ENCODE data around the gene CEP112. TPM values are rescaled to one million over a fixed set of nuclear protein-coding genes. Genes with fewer than 3 reads are reported as not detected.

CEP112 gene
- total and polyA plus RNA-seq, 2 of the 13 experiments (the other 11 are each of a cell fraction or from before 2014, with no cell fraction given), result 1.2 to 3.4 TPM

DNA sequence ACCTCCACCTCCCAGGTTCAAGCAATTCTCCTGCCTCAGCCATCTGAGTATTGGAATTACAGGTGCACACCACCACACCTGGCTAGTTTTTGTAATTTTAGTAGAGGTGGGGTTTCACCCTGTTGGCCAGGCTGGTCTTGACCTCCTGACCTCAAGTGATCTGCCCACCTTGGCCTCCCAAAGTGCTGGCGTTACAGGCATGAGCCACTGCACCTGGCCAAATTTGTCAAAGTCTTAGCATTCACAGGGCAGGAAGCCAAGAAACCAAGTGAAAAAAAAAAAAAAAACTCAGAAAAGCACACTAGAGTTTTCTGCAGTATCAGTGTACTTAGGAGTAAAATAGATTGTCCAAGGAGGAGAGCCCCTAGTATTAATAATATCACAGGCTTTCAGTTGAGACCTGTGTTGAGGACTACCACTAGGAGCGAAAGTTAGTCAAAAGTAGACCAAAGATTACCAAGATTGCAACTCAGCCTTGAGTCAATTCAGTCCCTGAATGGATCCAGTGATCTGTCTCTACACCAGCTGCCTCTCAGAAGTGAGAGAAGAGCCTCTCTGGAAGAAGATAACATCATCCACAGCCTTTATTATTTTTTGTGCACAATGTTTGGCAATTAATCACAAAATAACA is 159.7 kb downstream of the CEP112 start (continued):
- no peak for TF ChIP-seq FOXK1 (CRISPR knock-in tag; IDR thresholded peaks at IDR 0.05; ENCODE audit: borderline replicate concordance, low read depth)
- no peak for TF ChIP-seq GTF3A (CRISPR knock-in tag; conservative IDR thresholded peaks at IDR 0.05)
- no peak for TF ChIP-seq KAT8 (CRISPR knock-in tag; IDR thresholded peaks at IDR 0.05)
- TF ChIP-seq ZNF670 (CRISPR knock-in tag; IDR thresholded peaks at IDR 0.05; ENCODE audit: borderline replicate concordance), result no peak
- TF ChIP-seq SP4 (CRISPR knock-in tag; IDR thresholded peaks at IDR 0.05), result no peak
- TF ChIP-seq ZBTB4 (CRISPR knock-in tag; IDR thresholded peaks at IDR 0.05; ENCODE audit: borderline replicate concordance), result no peak
- TF ChIP-seq HNRNPUL1 (IDR thresholded peaks at IDR 0.05; ENCODE audit: low read depth, low read length), result no peak
- TF ChIP-seq HMG20B (CRISPR knock-in tag; conservative IDR thresholded peaks at IDR 0.05), result no peak

DNA sequence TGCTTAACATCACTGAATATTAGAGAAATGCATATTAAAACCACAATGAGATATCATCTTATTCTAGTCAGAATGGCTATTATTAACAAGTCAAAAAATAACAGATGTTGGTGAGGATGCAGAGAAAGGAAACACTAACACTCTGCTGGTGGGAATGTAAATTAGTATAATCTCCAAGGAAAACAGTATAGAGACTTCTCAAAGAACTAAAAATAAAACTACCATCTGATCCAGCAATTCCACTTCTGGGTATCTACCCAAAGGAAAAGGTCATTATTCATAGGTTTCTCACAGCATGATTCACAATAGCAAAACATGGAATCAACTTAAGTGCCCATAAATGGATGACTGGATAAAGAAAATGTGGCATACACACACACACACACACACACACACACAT is 166.4 kb downstream of the CEP112 start:
- in situ Hi-C loops (cut with HindIII; ENCODE audit: extremely low pct_ligation_motif_present, low pct_unique_long_range_greater_than_20kb), result no loop called here
- intact Hi-C loops (cut with micrococcal nuclease; ENCODE audit: unreplicated experiment), result no loop called here
- Histone ChIP-seq H3K9ac (ENCODE audit: insufficient read depth, low read depth, low read length) (no peak overlapping the region), H3K27ac (ENCODE audit: extremely low read length, insufficient read depth, low read length) (no peak overlapping the region), H2AFZ (ENCODE audit: low read length) (no peak overlapping the region), H3K79me2 (ENCODE audit: insufficient read depth, low read length) (no peaks in the 10 kb centered on the region), H3K4me2 (ENCODE audit: low read depth, low read length) (no peak overlapping the region), H3K9me3 (ENCODE audit: low read length) (peaks cover 22% of the 10 kb centered on the region), H3K4me1 (ENCODE audit: insufficient read depth, low read length) (no peaks in the 10 kb centered on the region), H3K36me3 (replicated peaks in 1 of 2; ENCODE audit: control insufficient read depth in 1 of 2, insufficient read depth in 2 of 2, low read length in 2 of 2) (no peaks in the 10 kb centered on the region; a peak in 1 of 5 replicates), H3K27me3 (ENCODE audit: control insufficient read depth in 1 of 2, insufficient read depth in 2 of 2, low read length in 2 of 2) (no peaks in the 10 kb centered on the region), H4K20me1 (ENCODE audit: insufficient read depth, low read length) (no peaks in the 10 kb centered on the region), H3K4me3 (replicated peaks in 1 of 3; ENCODE audit: insufficient read depth in 1 of 3, low read depth in 2 of 3, low read length in 3 of 3) (no peak overlapping the region)
- FAIRE-seq (no peak), ATAC-seq (no peak), DNase-seq (ENCODE audit: low spot score) (no peak)
- POLR2A ChIA-PET, result no interaction called here
- no TSS peak for BruUV-seq (replicated peaks)
- CTCF ChIA-PET (ENCODE audit: low intra/inter-chr PET ratio, low total read pairs), result no interaction called here
- no peak for TF ChIP-seq TBL1XR1 (IDR thresholded peaks at IDR 0.05; ENCODE audit: borderline replicate concordance, low read length, partially characterized antibody)
- no peak for TF ChIP-seq KMT2B (CRISPR knock-in tag; IDR thresholded peaks at IDR 0.05)
- TF ChIP-seq FLYWCH1 (CRISPR knock-in tag; IDR thresholded peaks at IDR 0.05), result no peak
- no peak for TF ChIP-seq ZNF747 (CRISPR knock-in tag; IDR thresholded peaks at IDR 0.05; ENCODE audit: borderline replicate concordance)
- TF ChIP-seq MYNN (CRISPR knock-in tag; IDR thresholded peaks at IDR 0.05; ENCODE audit: low read depth), result no peak
- no peak for TF ChIP-seq STAG1 (CRISPR knock-in tag; IDR thresholded peaks at IDR 0.05)
- no peak for TF ChIP-seq TOPORS (CRISPR knock-in tag; IDR thresholded peaks at IDR 0.05)
- TF ChIP-seq, protein P1, sequence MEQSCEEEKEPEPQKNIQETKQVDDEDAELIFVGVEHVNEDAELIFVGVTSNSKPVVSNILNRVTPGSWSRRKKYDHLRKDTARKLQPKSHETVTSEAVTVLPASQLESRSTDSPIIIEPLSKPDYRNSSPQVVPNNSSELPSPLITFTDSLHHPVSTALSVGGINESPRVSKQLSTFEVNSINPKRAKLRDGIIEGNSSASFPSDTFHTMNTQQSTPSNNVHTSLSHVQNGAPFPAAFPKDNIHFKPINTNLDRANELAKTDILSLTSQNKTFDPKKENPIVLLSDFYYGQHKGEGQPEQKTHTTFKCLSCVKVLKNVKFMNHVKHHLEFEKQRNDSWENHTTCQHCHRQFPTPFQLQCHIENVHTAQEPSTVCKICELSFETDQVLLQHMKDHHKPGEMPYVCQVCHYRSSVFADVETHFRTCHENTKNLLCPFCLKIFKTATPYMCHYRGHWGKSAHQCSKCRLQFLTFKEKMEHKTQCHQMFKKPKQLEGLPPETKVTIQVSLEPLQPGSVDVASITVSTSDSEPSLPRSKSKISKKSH (CRISPR knock-in tag; IDR thresholded peaks at IDR 0.05; ENCODE audit: borderline replicate concordance), result no peak
- TF ChIP-seq HMG20A (CRISPR knock-in tag; IDR thresholded peaks at IDR 0.05; ENCODE audit: borderline replicate concordance), result no peak
- TF ChIP-seq, protein P2, sequence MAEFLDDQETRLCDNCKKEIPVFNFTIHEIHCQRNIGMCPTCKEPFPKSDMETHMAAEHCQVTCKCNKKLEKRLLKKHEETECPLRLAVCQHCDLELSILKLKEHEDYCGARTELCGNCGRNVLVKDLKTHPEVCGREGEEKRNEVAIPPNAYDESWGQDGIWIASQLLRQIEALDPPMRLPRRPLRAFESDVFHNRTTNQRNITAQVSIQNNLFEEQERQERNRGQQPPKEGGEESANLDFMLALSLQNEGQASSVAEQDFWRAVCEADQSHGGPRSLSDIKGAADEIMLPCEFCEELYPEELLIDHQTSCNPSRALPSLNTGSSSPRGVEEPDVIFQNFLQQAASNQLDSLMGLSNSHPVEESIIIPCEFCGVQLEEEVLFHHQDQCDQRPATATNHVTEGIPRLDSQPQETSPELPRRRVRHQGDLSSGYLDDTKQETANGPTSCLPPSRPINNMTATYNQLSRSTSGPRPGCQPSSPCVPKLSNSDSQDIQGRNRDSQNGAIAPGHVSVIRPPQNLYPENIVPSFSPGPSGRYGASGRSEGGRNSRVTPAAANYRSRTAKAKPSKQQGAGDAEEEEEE (CRISPR knock-in tag; IDR thresholded peaks at IDR 0.05; ENCODE audit: borderline replicate concordance), result no peak
- no peak for TF ChIP-seq ZNF567 (CRISPR knock-in tag; IDR thresholded peaks at IDR 0.05; ENCODE audit: borderline replicate concordance)

Data from HepG2 (cell line).